Brain microvascular endothelial cell (primary cell): ENCODE measurements around the gene RNF126.

Source experiments
- DNase-seq: peaks from one replicate; pipeline ENCODE4 v3.0.0-alpha.2; 2020
- H3K27ac ChIP-seq: fragments of 250-450 bp; sonication (Bioruptor Pico); 2 replicates; pipeline ENCODE4 v1.5.1; 2020; ENCODE audit warnings: mild to moderate bottlenecking, moderate library complexity
- H3K27me3 ChIP-seq: fragments of 250-450 bp; sonication (Bioruptor Pico); replicated peaks from 2 replicates; pipeline ENCODE4 v1.5.1; 2020; ENCODE audit warnings: mild to moderate bottlenecking
- H3K36me3 ChIP-seq: fragments of 250-450 bp; sonication (Bioruptor Pico); replicated peaks from 2 replicates; pipeline ENCODE4 v1.5.1; 2020; ENCODE audit warnings: mild to moderate bottlenecking
- H3K4me3 ChIP-seq: 2 replicates; pipeline ENCODE4 v1.5.1; 2011; ENCODE audit warnings: low read depth, mild to moderate bottlenecking, control low read depth, low read length, moderate library complexity
- CTCF ChIP-seq: IDR thresholded peaks from 2 replicates; pipeline ENCODE4 v1.5.1; 2011; ENCODE audit warnings: low read depth, mild to moderate bottlenecking, moderate library complexity, low read length, control low read depth, inconsistent platforms; ENCODE audit errors: missing control alignments
- in situ Hi-C: cut with HindIII; loops from 2 replicates; pipeline ENCODE4 v1.10.0; 2017; ENCODE audit warnings: low sequenced_read_pairs, low pct_ligation_motif_present

The RNF126 gene

GRCh38 chr19:618247-618619, 44.8 kb downstream of the RNF126 start:
- in situ Hi-C loops, result no loop called here
- no peak overlapping the region for H3K27ac ChIP-seq
- TF ChIP-seq CTCF, result no peak
- H3K27me3 ChIP-seq, result no peaks in the 10 kb centered on the region
- H3K36me3 ChIP-seq, result peaks cover 64% of the 10 kb centered on the region
- no peak for DNase-seq
- H3K4me3 ChIP-seq, result no peak overlapping the region

DNA sequence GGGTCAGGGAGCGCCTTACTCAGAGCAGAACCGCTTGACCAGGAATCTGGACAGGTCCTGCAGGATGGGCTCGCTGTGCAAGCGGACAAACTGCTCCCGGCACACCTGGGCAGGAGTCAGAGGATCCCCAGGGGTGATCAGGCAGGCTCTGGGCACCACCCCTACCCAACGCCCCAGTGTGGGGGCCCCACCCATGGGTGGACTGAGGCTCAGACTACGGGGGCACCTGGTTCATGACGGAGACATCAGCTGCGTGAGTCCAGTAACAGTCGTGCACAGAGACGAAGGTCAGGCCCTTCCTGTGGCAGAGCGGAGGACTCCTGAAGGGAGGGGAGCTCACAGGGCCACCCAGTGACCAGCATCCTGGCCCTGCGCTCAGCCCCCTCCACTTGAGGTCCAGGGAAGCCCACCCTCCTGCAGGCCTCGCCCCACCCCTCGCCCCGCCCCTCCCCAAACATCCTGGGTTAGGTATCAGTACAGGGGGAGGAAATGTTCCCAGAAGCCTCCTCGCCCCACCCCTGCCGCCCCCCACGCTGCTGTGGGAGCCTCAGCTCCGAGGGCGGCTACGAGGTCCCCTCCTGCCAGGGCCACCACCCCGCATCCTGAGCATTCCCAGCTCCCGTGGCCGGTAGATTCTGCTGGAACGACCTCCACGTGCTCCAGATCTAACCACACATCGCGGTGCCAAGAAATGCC, 45.3 kb downstream of the RNF126 start:
- no peak for TF ChIP-seq CTCF
- H3K4me3 ChIP-seq, result no peak overlapping the region
- H3K27ac ChIP-seq, result no peak overlapping the region
- in situ Hi-C loops, result no loop called here
- peaks cover 63% of the 10 kb centered on the region for H3K36me3 ChIP-seq
- H3K27me3 ChIP-seq, result no peaks in the 10 kb centered on the region
- DNase-seq, result no peak

DNA sequence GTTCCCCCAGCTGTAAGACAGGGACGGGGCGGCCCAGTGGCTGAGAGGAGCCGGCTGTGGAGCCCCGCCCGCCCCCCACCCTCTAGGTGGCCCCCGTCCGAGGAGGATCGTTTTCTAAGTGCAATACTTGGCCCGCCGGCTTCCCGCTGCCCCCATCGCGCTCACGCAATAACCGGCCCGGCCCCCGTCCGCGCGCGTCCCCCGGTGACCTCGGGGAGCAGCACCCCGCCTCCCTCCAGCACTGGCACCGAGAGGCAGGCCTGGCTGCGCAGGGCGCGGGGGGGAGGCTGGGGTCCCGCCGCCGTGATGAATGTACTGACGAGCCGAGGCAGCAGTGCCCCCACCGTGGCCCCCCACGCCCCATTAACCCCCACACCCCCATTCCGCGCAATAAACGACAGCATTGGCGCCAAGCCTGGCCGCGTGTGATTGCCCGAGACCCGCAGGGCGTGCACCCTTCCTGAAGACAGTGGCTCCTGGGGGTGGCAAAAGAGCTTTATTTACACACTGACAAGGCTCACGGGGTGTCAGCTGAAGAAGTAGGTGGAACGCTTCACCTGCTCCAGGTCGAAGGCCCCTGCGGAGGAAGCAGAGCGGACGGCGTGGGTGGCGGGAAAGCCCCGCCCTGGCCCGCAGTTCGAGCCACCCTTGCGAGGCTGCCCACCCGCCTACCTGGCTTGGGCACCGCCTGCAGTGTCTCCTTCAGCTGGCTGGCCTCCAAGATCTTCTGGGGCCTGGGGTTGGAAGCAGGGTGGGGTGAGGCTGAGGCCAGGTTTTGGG, 46.1 kb downstream of the RNF126 start:
- in situ Hi-C loops, result no loop called here
- Histone ChIP-seq H3K27me3 (no peaks in the 10 kb centered on the region), H3K27ac (no peak overlapping the region), H3K4me3 (no peak overlapping the region), H3K36me3 (peaks cover 55% of the 10 kb centered on the region)
- DNase-seq, result no peak
- TF ChIP-seq CTCF, result no peak

DNA sequence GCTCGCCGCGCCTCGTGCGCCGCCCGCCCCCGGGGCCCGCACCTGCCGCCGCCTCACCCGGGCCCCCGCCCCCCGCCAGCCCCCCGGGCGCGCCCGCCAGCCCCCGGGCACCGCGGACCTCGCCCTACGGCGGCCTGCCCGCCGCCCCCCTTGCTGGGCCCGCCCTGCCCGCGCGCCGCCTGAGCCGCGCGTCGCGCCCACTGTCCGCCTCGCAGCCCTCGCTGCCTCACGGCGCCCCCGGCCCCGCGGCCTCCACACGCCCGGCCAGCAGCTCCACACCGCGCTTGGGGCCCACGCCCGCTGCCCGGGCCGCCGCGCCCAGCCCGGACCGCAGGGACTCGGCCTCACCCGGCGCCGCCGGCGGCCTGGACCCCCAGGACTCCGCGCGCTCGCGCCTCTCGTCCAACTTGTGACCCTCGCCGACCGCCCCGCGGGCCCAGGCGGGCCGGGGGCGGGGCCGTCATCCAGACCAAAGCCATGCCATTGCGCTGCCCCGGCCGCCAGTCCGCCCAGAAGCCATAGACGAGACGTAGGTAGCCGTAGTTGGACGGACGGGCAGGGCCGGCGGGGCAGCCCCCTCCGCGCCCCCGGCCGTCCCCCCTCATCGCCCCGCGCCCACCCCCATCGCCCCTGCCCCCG, 46.8 kb downstream of the RNF126 start:
- Histone ChIP-seq H3K36me3 (peaks cover 47% of the 10 kb centered on the region), H3K4me3 (no peak overlapping the region), H3K27me3 (no peaks in the 10 kb centered on the region), H3K27ac (no peak overlapping the region)
- in situ Hi-C loops, result no loop called here
- no peak for TF ChIP-seq CTCF
- no peak for DNase-seq

- no peaks in the 10 kb centered on the region for H3K27me3 ChIP-seq
- no peak overlapping the region for H3K27ac ChIP-seq
- no peak for TF ChIP-seq CTCF
- DNase-seq, result no peak
- peaks cover 45% of the 10 kb centered on the region for H3K36me3 ChIP-seq
- H3K4me3 ChIP-seq, result no peak overlapping the region
- in situ Hi-C loops, result no loop called here
Measured at GRCh38 chr19:615619-616018, 47.4 kb downstream of the RNF126 start.
